K562 (cell line): ENCODE measurements around the gene NRF1. TPM values are rescaled to one million over a fixed set of nuclear protein-coding genes. Genes with fewer than 3 reads are reported as not detected.
A peak's percentile ranks its signal among the peaks of the same experiment; 100 is the strongest.

Experiments
- EP400 ChIP-seq: fragments of 450-650 bp; IDR thresholded peaks from 2 replicates; pipeline ENCODE4 v1.6.1; 2017; ENCODE audit warnings: antibody characterized with exemption, mild to moderate bottlenecking, moderate library complexity
- FOSL1 ChIP-seq: fragments of 200-800 bp; sonication (Bioruptor generic); conservative IDR thresholded peaks from 2 replicates; pipeline ENCODE4 v1.6.1; 2016; ENCODE audit warnings: missing genetic modification characterization, missing compliant biosample characterization
- FOXK1 ChIP-seq: sonication (generic); formaldehyde crosslinking; IDR thresholded peaks from 2 replicates; pipeline ENCODE4 v1.8.0; 2022; ENCODE audit warnings: missing genetic modification reagents, mild to moderate bottlenecking, borderline replicate concordance
- GTF2A2 ChIP-seq: IDR thresholded peaks from 2 replicates; pipeline ENCODE4 v1.6.1; 2016; ENCODE audit warnings: mild to moderate bottlenecking, missing genetic modification characterization, missing compliant biosample characterization
- HCFC1 ChIP-seq: IDR thresholded peaks from 2 replicates; pipeline ENCODE4 v1.6.1; 2012; ENCODE audit warnings: low read depth, low read length, improper control_type of control experiment
- MAFK ChIP-seq: IDR thresholded peaks from 2 replicates; pipeline ENCODE4 v1.6.1; 2011; ENCODE audit warnings: low read length, improper control_type of control experiment
- MXI1 ChIP-seq: IDR thresholded peaks from 2 replicates; pipeline ENCODE4 v1.6.1; 2011; ENCODE audit warnings: low read depth, mild to moderate bottlenecking, improper control_type of control experiment, low read length
- NCOA1 ChIP-seq: fragments of 450-650 bp; IDR thresholded peaks from 2 replicates; pipeline ENCODE4 v1.6.1; 2016; ENCODE audit warnings: low read depth
- PML ChIP-seq: IDR thresholded peaks from 2 replicates; pipeline ENCODE4 v1.6.1; 2012; ENCODE audit warnings: low read length, inconsistent platforms
- POLR2AphosphoS2 ChIP-seq: IDR thresholded peaks from 2 replicates; pipeline ENCODE4 v1.6.1; 2012; ENCODE audit warnings: low read length, improper control_type of control experiment
- RBBP5 ChIP-seq: fragments of 200-600 bp; sonication (generic); IDR thresholded peaks from 2 replicates; pipeline ENCODE4 v1.6.1; 2012; ENCODE audit warnings: borderline replicate concordance, mild to moderate bottlenecking, low read length, control low read depth, inconsistent platforms; ENCODE audit not compliant: insufficient read depth, poor library complexity, severe bottlenecking
- RNF2 ChIP-seq: sonication (generic); IDR thresholded peaks from 2 replicates; pipeline ENCODE4 v1.6.1; 2016
- SIX5 ChIP-seq, 2 experiments: IDR thresholded peaks; 2 replicates each; pipeline ENCODE4 v1.6.1; 2011; ENCODE audit warnings: low read length in 2 of 2, borderline replicate concordance in 1 of 2, low read depth in 1 of 2, mild to moderate bottlenecking in 1 of 2, moderate library complexity in 1 of 2; ENCODE audit not compliant: insufficient read depth in 1 of 2
- THRAP3 ChIP-seq: fragments of 450-650 bp; IDR thresholded peaks from 2 replicates; pipeline ENCODE4 v1.6.1; 2016; ENCODE audit warnings: mild to moderate bottlenecking, inconsistent platforms, borderline replicate concordance
- ZNF79 ChIP-seq: fragments of 250-450 bp; sonication (Bioruptor Pico); IDR thresholded peaks from 2 replicates; pipeline ENCODE4 v1.4.0; 2020; ENCODE audit warnings: low read depth, mild to moderate bottlenecking, moderate library complexity
- polyA plus RNA-seq, 8 experiments: library from polyadenylated mRNA; depleted of rRNA in 4 of 8; stranded (reverse) in 5 of 8; unstranded in 3 of 8; fragments of >200 nt; fragmentation: Nextera tagmentation in 2 of 8; fragmentation: Illumina TruSeq in 1 of 8; extraction: Ambion mirVana in 2 of 8; extraction: Trizol in 1 of 8; gene quantifications; 2 replicates each; pipeline versions ENCODE4 v1.2.1 to v1.2.3, GENCODE V29; 2011 to 2014; ENCODE audit warnings: inconsistent platforms in 1 of 8, missing spikeins in 1 of 8
- total RNA-seq, 7 experiments: library from RNA; depleted of rRNA in 6 of 7; stranded (reverse); fragments of >200 nt in 6 of 7; fragmentation: Illumina TruSeq in 2 of 7; extraction: Trizol in 2 of 7; gene quantifications; 2 replicates each; pipeline versions ENCODE4 v1.2.1 to v1.2.3, GENCODE V29; 2011 to 2021; ENCODE audit warnings: low replicate concordance in 1 of 7
- TF ChIP-seq, protein P1 (sequence below), 2 experiments: fragments of 200-800 bp in 1 of 2; sonication (Bioruptor generic) in 1 of 2; sonication (generic) in 1 of 2; formaldehyde crosslinking in 1 of 2; IDR thresholded peaks in 1 of 2; conservative IDR thresholded peaks in 1 of 2; 2 replicates each; pipeline versions ENCODE4 v1.5.0 to v1.6.1; 2016 to 2020; ENCODE audit warnings: missing compliant biosample characterization in 1 of 2, missing genetic modification characterization in 1 of 2, missing genetic modification reagents in 1 of 2
- TF ChIP-seq, protein P2 (sequence below): fragments of 450-650 bp; formaldehyde crosslinking; IDR thresholded peaks from 2 replicates; pipeline ENCODE4 v1.4.0; 2020; ENCODE audit warnings: mild to moderate bottlenecking, moderate library complexity
- TF ChIP-seq, protein P3 (sequence below): IDR thresholded peaks from 2 replicates; pipeline ENCODE4 v1.6.1; 2011; ENCODE audit warnings: borderline replicate concordance, low read depth, mild to moderate bottlenecking, moderate library complexity, low read length; ENCODE audit not compliant: insufficient read depth, poor library complexity, severe bottlenecking
- TF ChIP-seq, protein P4 (sequence below): fragments of 450-650 bp; IDR thresholded peaks from 2 replicates; pipeline ENCODE4 v1.6.1; 2016; ENCODE audit warnings: missing biosample characterization, missing genetic modification characterization
- TF ChIP-seq, protein P5 (sequence below): fragments of 450-650 bp; formaldehyde crosslinking; IDR thresholded peaks from 2 replicates; pipeline ENCODE4 v1.4.0; 2022; ENCODE audit warnings: missing genetic modification characterization

The NRF1 gene
- total and polyA plus RNA-seq, 9 of the 15 experiments (the other 6 are each of a cell fraction or from before 2014, with no cell fraction given), result 8.6 to 28.8 (median 20.3) TPM

- 0 out of 2 replicates have a peak, but pooled peaks have one; percentile 11 for TF ChIP-seq FOXK1 (CRISPR knock-in tag)
- TF ChIP-seq NCOA1, result no peak
- TF ChIP-seq, protein P1, sequence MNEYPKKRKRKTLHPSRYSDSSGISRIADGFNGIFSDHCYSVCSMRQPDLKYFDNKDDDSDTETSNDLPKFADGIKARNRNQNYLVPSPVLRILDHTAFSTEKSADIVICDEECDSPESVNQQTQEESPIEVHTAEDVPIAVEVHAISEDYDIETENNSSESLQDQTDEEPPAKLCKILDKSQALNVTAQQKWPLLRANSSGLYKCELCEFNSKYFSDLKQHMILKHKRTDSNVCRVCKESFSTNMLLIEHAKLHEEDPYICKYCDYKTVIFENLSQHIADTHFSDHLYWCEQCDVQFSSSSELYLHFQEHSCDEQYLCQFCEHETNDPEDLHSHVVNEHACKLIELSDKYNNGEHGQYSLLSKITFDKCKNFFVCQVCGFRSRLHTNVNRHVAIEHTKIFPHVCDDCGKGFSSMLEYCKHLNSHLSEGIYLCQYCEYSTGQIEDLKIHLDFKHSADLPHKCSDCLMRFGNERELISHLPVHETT (CRISPR knock-in tag; conservative IDR thresholded peaks at IDR 0.05 in 1 of 2, IDR thresholded peaks at IDR 0.05 in 1 of 2), result no peak; a peak in 1 of 4 replicates
- TF ChIP-seq RNF2, result no peak
- TF ChIP-seq MXI1, result peak; percentile 25
- TF ChIP-seq, protein P2, sequence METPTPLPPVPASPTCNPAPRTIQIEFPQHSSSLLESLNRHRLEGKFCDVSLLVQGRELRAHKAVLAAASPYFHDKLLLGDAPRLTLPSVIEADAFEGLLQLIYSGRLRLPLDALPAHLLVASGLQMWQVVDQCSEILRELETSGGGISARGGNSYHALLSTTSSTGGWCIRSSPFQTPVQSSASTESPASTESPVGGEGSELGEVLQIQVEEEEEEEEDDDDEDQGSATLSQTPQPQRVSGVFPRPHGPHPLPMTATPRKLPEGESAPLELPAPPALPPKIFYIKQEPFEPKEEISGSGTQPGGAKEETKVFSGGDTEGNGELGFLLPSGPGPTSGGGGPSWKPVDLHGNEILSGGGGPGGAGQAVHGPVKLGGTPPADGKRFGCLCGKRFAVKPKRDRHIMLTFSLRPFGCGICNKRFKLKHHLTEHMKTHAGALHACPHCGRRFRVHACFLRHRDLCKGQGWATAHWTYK (CRISPR knock-in tag), result no peak
- TF ChIP-seq, protein P3, sequence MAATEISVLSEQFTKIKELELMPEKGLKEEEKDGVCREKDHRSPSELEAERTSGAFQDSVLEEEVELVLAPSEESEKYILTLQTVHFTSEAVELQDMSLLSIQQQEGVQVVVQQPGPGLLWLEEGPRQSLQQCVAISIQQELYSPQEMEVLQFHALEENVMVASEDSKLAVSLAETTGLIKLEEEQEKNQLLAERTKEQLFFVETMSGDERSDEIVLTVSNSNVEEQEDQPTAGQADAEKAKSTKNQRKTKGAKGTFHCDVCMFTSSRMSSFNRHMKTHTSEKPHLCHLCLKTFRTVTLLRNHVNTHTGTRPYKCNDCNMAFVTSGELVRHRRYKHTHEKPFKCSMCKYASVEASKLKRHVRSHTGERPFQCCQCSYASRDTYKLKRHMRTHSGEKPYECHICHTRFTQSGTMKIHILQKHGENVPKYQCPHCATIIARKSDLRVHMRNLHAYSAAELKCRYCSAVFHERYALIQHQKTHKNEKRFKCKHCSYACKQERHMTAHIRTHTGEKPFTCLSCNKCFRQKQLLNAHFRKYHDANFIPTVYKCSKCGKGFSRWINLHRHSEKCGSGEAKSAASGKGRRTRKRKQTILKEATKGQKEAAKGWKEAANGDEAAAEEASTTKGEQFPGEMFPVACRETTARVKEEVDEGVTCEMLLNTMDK, result no peak
- no peak for TF ChIP-seq ZNF79
- no peak for TF ChIP-seq HCFC1
- no peak for TF ChIP-seq POLR2AphosphoS2
- TF ChIP-seq SIX5 (IDR thresholded peaks at IDR 0.05; ENCODE audit: borderline replicate concordance in 1 of 2, insufficient read depth in 1 of 2, low read depth in 1 of 2, low read length in 2 of 2), result no peak
- TF ChIP-seq MAFK, result no peak
- TF ChIP-seq, protein P4, sequence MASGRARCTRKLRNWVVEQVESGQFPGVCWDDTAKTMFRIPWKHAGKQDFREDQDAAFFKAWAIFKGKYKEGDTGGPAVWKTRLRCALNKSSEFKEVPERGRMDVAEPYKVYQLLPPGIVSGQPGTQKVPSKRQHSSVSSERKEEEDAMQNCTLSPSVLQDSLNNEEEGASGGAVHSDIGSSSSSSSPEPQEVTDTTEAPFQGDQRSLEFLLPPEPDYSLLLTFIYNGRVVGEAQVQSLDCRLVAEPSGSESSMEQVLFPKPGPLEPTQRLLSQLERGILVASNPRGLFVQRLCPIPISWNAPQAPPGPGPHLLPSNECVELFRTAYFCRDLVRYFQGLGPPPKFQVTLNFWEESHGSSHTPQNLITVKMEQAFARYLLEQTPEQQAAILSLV (tag), result no peak
- TF ChIP-seq GTF2A2 (tag), result no peak
- TF ChIP-seq, protein P5, sequence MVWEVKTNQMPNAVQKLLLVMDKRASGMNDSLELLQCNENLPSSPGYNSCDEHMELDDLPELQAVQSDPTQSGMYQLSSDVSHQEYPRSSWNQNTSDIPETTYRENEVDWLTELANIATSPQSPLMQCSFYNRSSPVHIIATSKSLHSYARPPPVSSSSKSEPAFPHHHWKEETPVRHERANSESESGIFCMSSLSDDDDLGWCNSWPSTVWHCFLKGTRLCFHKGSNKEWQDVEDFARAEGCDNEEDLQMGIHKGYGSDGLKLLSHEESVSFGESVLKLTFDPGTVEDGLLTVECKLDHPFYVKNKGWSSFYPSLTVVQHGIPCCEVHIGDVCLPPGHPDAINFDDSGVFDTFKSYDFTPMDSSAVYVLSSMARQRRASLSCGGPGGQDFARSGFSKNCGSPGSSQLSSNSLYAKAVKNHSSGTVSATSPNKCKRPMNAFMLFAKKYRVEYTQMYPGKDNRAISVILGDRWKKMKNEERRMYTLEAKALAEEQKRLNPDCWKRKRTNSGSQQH, result no peak
- peak; percentile 38; the same call in 1 of the 2 replicates for TF ChIP-seq PML
- no peak for TF ChIP-seq THRAP3
- no peak for TF ChIP-seq RBBP5
- TF ChIP-seq EP400, result no peak
- TF ChIP-seq FOSL1 (tag), result no peak
Measured at GRCh38 chr7:129779602-129780256, 168.2 kb downstream of the NRF1 start (continued).
